Gastroesophageal sphincter (tissue), 3 donors: ENCODE measurements around the gene SMARCB1.

Experiments used
- CTCF ChIP-seq, 4 experiments: fragments of 200-600 bp in 2 of 4; fragments of 450-650 bp in 2 of 4; sonication (generic) in 1 of 4; IDR thresholded peaks; one replicate each; pipeline ENCODE4 v1.5.1; 2017 to 2019; ENCODE audit warnings: antibody characterized with exemption in 4 of 4, mild to moderate bottlenecking in 2 of 4, moderate library complexity in 2 of 4
- POLR2A ChIP-seq, 2 donors: fragments of 450-650 bp; IDR thresholded peaks; one replicate each; pipeline ENCODE4 v1.6.1; 2017; ENCODE audit warnings: antibody characterized with exemption in 2 of 2, mild to moderate bottlenecking in 2 of 2, moderate library complexity in 1 of 2

- TF ChIP-seq CTCF (IDR thresholded peaks at IDR 0.05) = no peak
- no peak for TF ChIP-seq POLR2A (IDR thresholded peaks at IDR 0.05)
Measured at GRCh38 chr22:23755711-23756110, 31.1 kb upstream of the SMARCB1 start.
